Trophoblast cell (in vitro differentiated cells and primary cell): ENCODE data around the gene C1QB.

ENCODE experiments used
- DNase-seq, 2 donors: peaks; one replicate each; pipeline ENCODE4 v3.0.0-alpha.2; 2016
- H2AFZ ChIP-seq: 2 replicates; pipeline ENCODE4 v1.6.1; 2013; ENCODE audit warnings: low read length, moderate library complexity, mild to moderate bottlenecking; ENCODE audit not compliant: insufficient read depth, poor library complexity
- H2AK5ac ChIP-seq: 2 replicates; pipeline ENCODE4 v1.6.1; 2013; ENCODE audit warnings: mild to moderate bottlenecking, low read length
- H2BK120ac ChIP-seq: 2 replicates; pipeline ENCODE4 v1.6.1; 2013; ENCODE audit warnings: low read length, mild to moderate bottlenecking, moderate library complexity; ENCODE audit not compliant: insufficient read depth, poor library complexity
- H2BK12ac ChIP-seq: 2 replicates; pipeline ENCODE4 v1.6.1; 2013; ENCODE audit warnings: mild to moderate bottlenecking, low read length, moderate library complexity
- H2BK5ac ChIP-seq: 2 replicates; pipeline ENCODE4 v1.6.1; 2013; ENCODE audit warnings: low read length, low read depth, moderate library complexity, mild to moderate bottlenecking; ENCODE audit not compliant: poor library complexity
- H3K14ac ChIP-seq: 2 replicates; pipeline ENCODE4 v1.6.1; 2013; ENCODE audit warnings: mild to moderate bottlenecking, low read length
- H3K18ac ChIP-seq: 2 replicates; pipeline ENCODE4 v1.6.1; 2013; ENCODE audit warnings: mild to moderate bottlenecking, low read length
- H3K23ac ChIP-seq: 2 replicates; pipeline ENCODE4 v1.6.1; 2013; ENCODE audit warnings: low read length
- H3K27ac ChIP-seq: 2 replicates; pipeline ENCODE4 v1.5.1; 2013; ENCODE audit warnings: low read depth, mild to moderate bottlenecking, inconsistent platforms, low read length, moderate library complexity
- H3K27me3 ChIP-seq: 2 replicates; pipeline ENCODE4 v1.6.1; 2013; ENCODE audit warnings: inconsistent platforms, mild to moderate bottlenecking, low read length, moderate library complexity; ENCODE audit not compliant: insufficient read depth
- H3K36me3 ChIP-seq, 2 experiments: 1 replicate in 1 of 2; 2 replicates in 1 of 2; pipeline ENCODE4 v1.6.1; 2013; ENCODE audit warnings: low read length in 2 of 2, mild to moderate bottlenecking in 2 of 2, moderate library complexity in 1 of 2; ENCODE audit not compliant: insufficient read depth in 2 of 2, control insufficient read depth in 1 of 2
- H3K4ac ChIP-seq: 2 replicates; pipeline ENCODE4 v1.6.1; 2013; ENCODE audit warnings: low read depth, mild to moderate bottlenecking, low read length, moderate library complexity
- H3K4me1 ChIP-seq, 2 experiments: 1 replicate in 1 of 2; 2 replicates in 1 of 2; pipeline ENCODE4 v1.6.1; 2013; ENCODE audit warnings: low read length in 2 of 2, mild to moderate bottlenecking in 2 of 2, moderate library complexity in 1 of 2; ENCODE audit not compliant: insufficient read depth in 2 of 2, control insufficient read depth in 1 of 2
- H3K4me2 ChIP-seq: 2 replicates; pipeline ENCODE4 v1.6.1; 2013; ENCODE audit warnings: inconsistent platforms, mild to moderate bottlenecking, low read length, moderate library complexity
- H3K4me3 ChIP-seq: 2 replicates; pipeline ENCODE4 v1.5.1; 2013; ENCODE audit warnings: mild to moderate bottlenecking, low read depth, low read length, inconsistent platforms
- H3K79me1 ChIP-seq: one replicate; pipeline ENCODE4 v1.6.1; 2013; ENCODE audit warnings: low read length
- H3K79me2 ChIP-seq: 2 replicates; pipeline ENCODE4 v1.6.1; 2013; ENCODE audit warnings: low read length, mild to moderate bottlenecking; ENCODE audit not compliant: control insufficient read depth, insufficient read depth, poor library complexity
- H3K9ac ChIP-seq: 2 replicates; pipeline ENCODE4 v1.6.1; 2013; ENCODE audit warnings: mild to moderate bottlenecking, low read length
- H3K9me3 ChIP-seq: 2 replicates; pipeline ENCODE4 v1.6.1; 2013; ENCODE audit warnings: low read depth, mild to moderate bottlenecking, control low read depth, inconsistent platforms, low read length; ENCODE audit not compliant: insufficient read depth
- H4K12ac ChIP-seq: 2 replicates; pipeline ENCODE4 v1.6.1; 2013; ENCODE audit warnings: low read depth, mild to moderate bottlenecking, low read length, moderate library complexity
- H4K8ac ChIP-seq: 2 replicates; pipeline ENCODE4 v1.6.1; 2013; ENCODE audit warnings: low read depth, mild to moderate bottlenecking, low read length, moderate library complexity
- H4K91ac ChIP-seq: one replicate; pipeline ENCODE4 v1.6.1; 2013; ENCODE audit warnings: low read depth, mild to moderate bottlenecking, low read length, moderate library complexity
- WGBS: extraction: QIAGEN DNeasy Blood & Tissue Kit; methylation state at CpG from one replicate; pipeline ENCODE4 v1.1.7; 2013; ENCODE audit warnings: missing lambda C conversion rate; ENCODE audit not compliant: insufficient read length, insufficient coverage; ENCODE audit errors: extremely low coverage; 5-methylcytosine and 5-hydroxymethylcytosine counted together

Gene C1QB

DNA sequence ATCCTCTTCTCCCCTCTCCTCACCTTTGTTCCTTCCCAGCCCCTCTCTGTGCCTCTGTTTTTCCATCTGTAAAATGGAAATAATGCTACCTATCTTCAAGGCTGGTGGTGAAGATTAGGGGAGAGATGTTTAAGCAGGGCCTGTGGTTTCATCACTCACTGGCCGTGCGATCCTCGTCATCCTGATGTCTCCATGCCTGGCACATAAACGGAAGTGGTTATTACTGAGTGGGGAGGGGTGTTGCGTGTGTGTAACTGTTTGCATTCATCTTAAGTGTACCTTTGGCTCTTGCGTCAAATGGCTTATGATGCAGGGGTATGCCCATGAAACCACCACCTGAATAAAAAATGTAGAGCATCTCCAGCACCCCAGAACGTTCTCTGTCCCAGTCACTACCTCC lies 33.8 kb upstream of the C1QB start:
- no CpG with 5 or more reads among the region's 7 CpGs for WGBS

DNA sequence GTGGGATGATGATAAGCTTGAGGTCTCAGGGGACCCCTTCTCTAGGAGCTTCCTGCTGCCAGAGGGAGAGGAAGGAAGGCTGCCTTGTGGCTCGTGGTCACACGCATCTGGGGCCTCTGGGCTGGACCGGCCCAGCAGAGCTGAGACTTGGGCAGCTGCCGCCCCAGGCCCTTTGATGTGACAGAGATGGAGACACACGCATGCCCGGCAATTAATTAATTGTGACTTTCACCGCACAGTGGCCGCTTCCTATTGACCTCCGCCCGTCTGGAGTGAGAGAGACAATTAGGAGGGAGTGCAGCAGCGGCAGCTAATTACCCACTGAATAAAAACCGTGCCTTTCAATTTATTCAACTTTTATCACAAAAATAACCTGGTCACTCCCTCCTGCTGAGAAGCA lies 33.2 kb upstream of the C1QB start:
- H3K4ac ChIP-seq, result no peak overlapping the region
- H3K79me2 ChIP-seq, result no peaks in the 10 kb centered on the region
- H3K18ac ChIP-seq, result no peak overlapping the region
- no peak overlapping the region for H2BK12ac ChIP-seq
- no peak overlapping the region for H4K8ac ChIP-seq
- H3K9me3 ChIP-seq, result no peaks in the 10 kb centered on the region
- H3K4me1 ChIP-seq, result no peaks in the 10 kb centered on the region
- H3K27me3 ChIP-seq, result no peaks in the 10 kb centered on the region
- no peak overlapping the region for H2BK5ac ChIP-seq
- no peak overlapping the region for H3K23ac ChIP-seq
- no peak overlapping the region for H4K91ac ChIP-seq
- no CpG with 5 or more reads among the region's 12 CpGs for WGBS
- H2AFZ ChIP-seq, result no peak overlapping the region
- no peak overlapping the region for H3K9ac ChIP-seq
- no peak overlapping the region for H3K27ac ChIP-seq
- H2BK120ac ChIP-seq, result no peak overlapping the region
- no peak overlapping the region for H3K4me3 ChIP-seq
- H4K12ac ChIP-seq, result no peak overlapping the region
- no peak overlapping the region for H3K4me2 ChIP-seq
- H2AK5ac ChIP-seq, result no peak overlapping the region
- H3K14ac ChIP-seq, result no peak overlapping the region
- H3K36me3 ChIP-seq, result no peaks in the 10 kb centered on the region
- no peaks in the 10 kb centered on the region for H3K79me1 ChIP-seq
- DNase-seq, result no peak

More for the DNA sequence above, 33.8 kb upstream of the C1QB start:
- H3K4me2 ChIP-seq, result no peak overlapping the region
- H3K23ac ChIP-seq, result no peak overlapping the region
- H2AFZ ChIP-seq, result no peak overlapping the region
- no peaks in the 10 kb centered on the region for H3K79me2 ChIP-seq
- DNase-seq, result no peak
- H4K91ac ChIP-seq, result no peak overlapping the region
- H2BK12ac ChIP-seq, result no peak overlapping the region
- no peak overlapping the region for H3K4ac ChIP-seq
- no peaks in the 10 kb centered on the region for H3K9me3 ChIP-seq
- no peak overlapping the region for H2BK120ac ChIP-seq
- H4K12ac ChIP-seq, result no peak overlapping the region
- no peak overlapping the region for H2BK5ac ChIP-seq
- no peak overlapping the region for H3K9ac ChIP-seq
- H2AK5ac ChIP-seq, result no peak overlapping the region
- H3K27me3 ChIP-seq, result no peaks in the 10 kb centered on the region
- no peaks in the 10 kb centered on the region for H3K79me1 ChIP-seq
- no peak overlapping the region for H4K8ac ChIP-seq
- no peak overlapping the region for H3K18ac ChIP-seq
- H3K27ac ChIP-seq, result no peak overlapping the region
- H3K14ac ChIP-seq, result no peak overlapping the region
- no peaks in the 10 kb centered on the region for H3K36me3 ChIP-seq
- no peak overlapping the region for H3K4me3 ChIP-seq
- no peaks in the 10 kb centered on the region for H3K4me1 ChIP-seq

DNA sequence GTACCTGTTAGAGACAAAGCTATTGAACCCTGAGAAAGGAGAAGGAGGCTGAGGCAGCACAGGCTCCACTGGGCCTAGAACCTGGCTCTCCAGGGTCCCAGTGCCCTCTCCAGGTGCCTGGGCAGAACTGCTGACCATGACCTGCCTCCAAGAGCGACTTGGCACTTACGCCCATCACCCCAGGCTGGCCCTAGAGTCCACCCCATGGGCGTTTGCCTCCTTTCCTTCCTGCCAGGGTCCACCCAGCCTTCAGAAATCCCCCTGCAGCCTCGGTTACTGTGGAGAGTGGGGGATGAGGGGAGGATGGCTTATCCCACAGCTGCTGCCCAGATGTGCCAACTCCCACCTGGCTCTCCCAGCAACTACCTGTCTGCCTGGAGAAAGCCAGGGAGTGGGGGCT lies 31.3 kb upstream of the C1QB start:
- H3K27me3 ChIP-seq, result no peaks in the 10 kb centered on the region
- no peak overlapping the region for H3K27ac ChIP-seq
- H4K8ac ChIP-seq, result no peak overlapping the region
- no peaks in the 10 kb centered on the region for H3K79me2 ChIP-seq
- no peak overlapping the region for H3K4ac ChIP-seq
- no peaks in the 10 kb centered on the region for H3K36me3 ChIP-seq
- no peak overlapping the region for H2AFZ ChIP-seq
- H4K91ac ChIP-seq, result no peak overlapping the region
- H2BK5ac ChIP-seq, result no peak overlapping the region
- no peaks in the 10 kb centered on the region for H3K4me1 ChIP-seq
- no peak overlapping the region for H3K14ac ChIP-seq
- no peak overlapping the region for H3K18ac ChIP-seq
- no peak overlapping the region for H3K4me2 ChIP-seq
- H3K9me3 ChIP-seq, result no peaks in the 10 kb centered on the region
- no peak overlapping the region for H4K12ac ChIP-seq
- H3K23ac ChIP-seq, result no peak overlapping the region
- H2BK120ac ChIP-seq, result no peak overlapping the region
- no peaks in the 10 kb centered on the region for H3K79me1 ChIP-seq
- no CpG with 5 or more reads among the region's 4 CpGs for WGBS
- no peak for DNase-seq
- H3K4me3 ChIP-seq, result no peak overlapping the region
- H2BK12ac ChIP-seq, result no peak overlapping the region
- H2AK5ac ChIP-seq, result no peak overlapping the region
- H3K9ac ChIP-seq, result no peak overlapping the region

DNA sequence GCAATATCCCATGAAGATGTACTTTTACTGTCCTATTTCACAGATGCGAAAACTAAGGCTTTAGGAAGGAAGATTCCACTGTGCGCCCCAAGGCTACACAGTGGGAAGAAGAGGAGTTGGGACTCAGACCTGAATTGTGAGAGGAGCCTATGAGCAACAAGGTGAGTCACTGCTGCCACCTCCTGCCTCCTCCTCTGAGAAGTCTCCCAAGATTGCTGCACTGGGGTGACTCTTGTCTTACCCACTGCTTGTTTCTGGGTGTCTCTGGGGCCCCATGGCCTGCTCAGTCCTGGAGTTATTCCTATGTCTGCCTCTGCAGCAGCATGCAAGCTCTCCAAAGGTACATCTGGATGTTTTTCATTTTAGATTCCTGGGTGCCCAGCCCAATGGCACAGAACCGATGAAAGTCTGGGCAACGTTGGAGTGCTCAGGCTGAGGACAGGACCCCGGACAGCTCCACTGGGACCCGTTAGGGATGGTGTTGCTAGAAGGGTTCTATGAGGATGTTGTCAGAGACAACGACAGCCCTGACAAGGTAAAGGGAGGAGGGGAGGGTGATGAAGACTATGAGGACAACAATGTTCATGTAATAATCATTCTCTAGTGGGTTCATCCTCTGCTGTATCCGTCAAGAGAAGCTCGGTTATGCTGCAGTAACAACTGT lies 27.6 kb upstream of the C1QB start:
- H3K4me2 ChIP-seq, result no peak overlapping the region
- no peak overlapping the region for H2BK120ac ChIP-seq
- no peak overlapping the region for H2BK5ac ChIP-seq
- no peaks in the 10 kb centered on the region for H3K36me3 ChIP-seq
- no peaks in the 10 kb centered on the region for H3K27me3 ChIP-seq
- H4K91ac ChIP-seq, result no peak overlapping the region
- H4K12ac ChIP-seq, result no peak overlapping the region
- no peak overlapping the region for H3K4me3 ChIP-seq
- no peak for DNase-seq
- no peak overlapping the region for H2AFZ ChIP-seq
- H3K4ac ChIP-seq, result no peak overlapping the region
- H3K27ac ChIP-seq, result no peak overlapping the region
- H2BK12ac ChIP-seq, result no peak overlapping the region
- no peak overlapping the region for H3K9ac ChIP-seq
- no peaks in the 10 kb centered on the region for H3K4me1 ChIP-seq
- H3K23ac ChIP-seq, result no peak overlapping the region
- H4K8ac ChIP-seq, result no peak overlapping the region
- H3K79me2 ChIP-seq, result no peaks in the 10 kb centered on the region
- H3K9me3 ChIP-seq, result no peaks in the 10 kb centered on the region
- no peak overlapping the region for H3K18ac ChIP-seq
- no peak overlapping the region for H2AK5ac ChIP-seq
- no peaks in the 10 kb centered on the region for H3K79me1 ChIP-seq
- H3K14ac ChIP-seq, result no peak overlapping the region
- WGBS, result no CpG with 5 or more reads among the region's 9 CpGs
